Bone marrow (tissue), 2 donors: ENCODE measurements around the gene RB1.
A peak's percentile ranks its signal among the peaks of the same experiment; 100 is the strongest.

Experiments used
- DNase-seq, 2 donors: peaks; one replicate each; lab custom pipeline; 2025; lab: John Stamatoyannopoulos, UW

RB1 gene

DNA sequence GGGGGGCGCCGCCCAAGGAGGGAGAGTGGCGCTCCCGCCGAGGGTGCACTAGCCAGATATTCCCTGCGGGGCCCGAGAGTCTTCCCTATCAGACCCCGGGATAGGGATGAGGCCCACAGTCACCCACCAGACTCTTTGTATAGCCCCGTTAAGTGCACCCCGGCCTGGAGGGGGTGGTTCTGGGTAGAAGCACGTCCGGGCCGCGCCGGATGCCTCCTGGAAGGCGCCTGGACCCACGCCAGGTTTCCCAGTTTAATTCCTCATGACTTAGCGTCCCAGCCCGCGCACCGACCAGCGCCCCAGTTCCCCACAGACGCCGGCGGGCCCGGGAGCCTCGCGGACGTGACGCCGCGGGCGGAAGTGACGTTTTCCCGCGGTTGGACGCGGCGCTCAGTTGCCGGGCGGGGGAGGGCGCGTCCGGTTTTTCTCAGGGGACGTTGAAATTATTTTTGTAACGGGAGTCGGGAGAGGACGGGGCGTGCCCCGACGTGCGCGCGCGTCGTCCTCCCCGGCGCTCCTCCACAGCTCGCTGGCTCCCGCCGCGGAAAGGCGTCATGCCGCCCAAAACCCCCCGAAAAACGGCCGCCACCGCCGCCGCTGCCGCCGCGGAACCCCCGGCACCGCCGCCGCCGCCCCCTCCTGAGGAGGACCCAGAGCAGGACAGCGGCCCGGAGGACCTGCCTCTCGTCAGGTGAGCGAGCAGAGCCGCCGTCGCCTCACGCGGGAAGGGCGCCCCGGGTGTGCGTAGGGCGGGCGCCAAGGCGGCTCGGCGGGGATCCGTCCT lies at the start of gene RB1:
TSS of gene RB1 (plus strand) at position 393 of the 784 bp plus-strand sequence. CDS start at position 555, 162 bp downstream.
- peak; percentile 78 to 83 for DNase-seq

DNA sequence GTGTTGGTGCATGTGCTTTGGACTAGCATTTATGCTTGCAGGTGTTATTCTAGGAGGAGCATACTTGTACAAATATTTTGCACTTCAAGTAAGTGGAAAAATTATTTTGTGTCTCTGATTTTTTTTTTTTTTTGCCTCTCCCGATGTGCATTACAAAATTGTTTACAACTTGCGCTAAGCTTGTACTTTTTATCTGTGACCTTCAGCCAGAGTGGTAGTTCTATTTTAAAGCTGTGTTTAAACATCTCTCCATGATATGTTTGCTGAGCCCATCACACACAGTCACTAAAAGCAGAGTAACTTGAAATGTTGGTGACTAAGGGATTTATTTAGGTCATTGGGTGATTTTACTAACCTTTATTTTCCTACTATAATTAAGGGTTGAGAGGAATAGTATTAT lies 49.7 kb upstream of the RB1 start:
- DNase-seq: no peak

DNA sequence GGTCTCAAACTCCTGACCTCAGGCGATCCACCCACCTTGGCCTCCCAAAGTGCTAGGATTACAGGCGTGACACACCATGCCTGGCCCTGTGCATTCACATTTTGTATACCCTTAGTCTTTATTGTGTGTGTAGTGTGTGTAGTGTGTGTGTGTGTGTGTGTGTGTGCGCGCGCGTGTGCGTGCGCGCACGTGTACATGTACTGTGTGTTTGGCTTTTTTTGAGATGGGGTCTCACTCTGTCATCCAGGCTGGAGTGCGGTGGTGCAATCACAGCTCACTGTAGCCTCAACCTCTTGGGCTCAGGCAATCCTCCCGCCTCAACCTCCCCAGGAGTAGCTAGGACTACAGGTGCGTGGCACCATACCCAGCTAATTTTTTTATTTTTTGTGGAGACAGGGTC lies 48.5 kb upstream of the RB1 start:
- no peak for DNase-seq

DNA sequence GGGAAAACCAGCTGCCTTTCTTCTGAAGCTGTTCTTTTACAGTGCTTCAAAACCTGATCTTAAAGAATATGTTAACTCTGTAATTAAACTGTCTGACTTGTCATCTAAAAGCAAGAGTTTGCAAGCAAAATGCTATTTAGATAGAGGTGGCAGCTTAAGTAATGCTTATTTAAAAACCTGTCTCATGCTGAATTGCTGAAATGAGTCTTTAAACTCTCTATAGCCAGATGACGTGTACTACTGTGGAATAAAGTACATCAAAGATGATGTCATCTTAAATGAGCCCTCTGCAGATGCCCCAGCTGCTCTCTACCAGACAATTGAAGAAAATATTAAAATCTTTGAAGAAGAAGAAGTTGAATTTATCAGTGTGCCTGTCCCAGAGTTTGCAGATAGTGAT lies 47.6 kb upstream of the RB1 start:
- DNase-seq: no peak

DNA sequence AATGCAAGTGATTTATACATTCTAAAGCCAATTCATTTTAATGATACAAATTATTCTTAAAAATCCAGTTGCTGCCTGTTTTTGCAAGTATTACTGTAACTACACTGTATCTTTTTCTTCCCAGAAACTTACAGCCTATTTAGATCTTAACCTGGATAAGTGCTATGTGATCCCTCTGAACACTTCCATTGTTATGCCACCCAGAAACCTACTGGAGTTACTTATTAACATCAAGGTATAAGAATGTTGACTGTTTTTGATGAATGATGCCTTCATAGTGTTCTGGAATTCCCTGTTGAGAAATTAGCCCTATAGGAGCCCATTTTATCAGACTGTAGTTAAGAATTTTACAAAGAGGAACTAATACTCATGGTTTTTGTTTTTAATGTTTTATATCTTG lies 45.5 kb upstream of the RB1 start:
- no peak for DNase-seq

DNA sequence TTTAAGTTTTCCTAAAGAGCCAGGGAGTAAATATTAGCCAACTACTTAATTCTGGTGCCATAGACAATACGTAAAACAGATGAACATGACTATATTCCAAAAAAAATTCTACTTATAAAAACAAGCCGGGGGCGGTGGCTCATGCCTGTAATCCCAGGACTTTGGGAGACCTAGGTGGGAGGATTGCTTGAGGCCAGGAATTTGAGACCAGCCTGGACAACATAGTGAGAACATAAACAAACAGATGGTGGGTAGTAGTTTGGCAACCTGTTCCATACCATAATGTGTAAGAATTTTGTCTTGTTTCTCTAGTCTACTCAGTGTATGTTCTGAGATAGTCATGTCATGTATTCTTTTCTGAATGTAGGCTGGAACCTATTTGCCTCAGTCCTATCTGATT lies 45.1 kb upstream of the RB1 start:
- DNase-seq: no peak

DNA sequence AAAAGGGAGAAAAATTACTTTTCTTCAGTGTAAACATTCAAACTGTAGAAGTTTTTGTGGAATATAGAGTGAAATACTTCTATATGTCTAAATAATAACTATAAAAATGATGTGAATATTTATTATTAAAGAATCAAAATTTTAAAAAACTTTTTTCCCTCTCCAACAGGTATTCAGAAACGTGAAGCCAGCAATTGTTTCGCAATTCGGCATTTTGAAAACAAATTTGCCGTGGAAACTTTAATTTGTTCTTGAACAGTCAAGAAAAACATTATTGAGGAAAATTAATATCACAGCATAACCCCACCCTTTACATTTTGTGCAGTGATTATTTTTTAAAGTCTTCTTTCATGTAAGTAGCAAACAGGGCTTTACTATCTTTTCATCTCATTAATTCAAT lies 42.6 kb upstream of the RB1 start:
- DNase-seq: no peak

DNA sequence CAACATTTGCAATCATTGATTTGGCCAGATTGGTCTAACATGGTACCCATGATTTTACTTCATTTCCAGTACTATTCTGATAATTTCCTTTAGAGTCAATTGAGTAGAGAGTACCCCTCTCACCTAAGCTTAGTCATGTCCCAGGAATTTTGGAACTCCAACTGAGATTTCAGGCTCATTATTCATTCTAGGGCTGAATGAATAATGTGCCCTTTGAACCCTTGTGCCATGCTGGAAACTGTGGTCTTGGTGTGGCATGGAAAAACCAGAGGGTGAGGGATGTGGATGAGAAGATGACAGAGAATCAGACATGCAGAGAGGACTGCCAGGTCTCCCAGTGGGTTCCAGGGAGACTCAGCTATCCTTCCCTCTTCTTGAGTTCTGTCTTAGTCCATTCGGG lies 40.4 kb upstream of the RB1 start:
- DNase-seq: no peak

DNA sequence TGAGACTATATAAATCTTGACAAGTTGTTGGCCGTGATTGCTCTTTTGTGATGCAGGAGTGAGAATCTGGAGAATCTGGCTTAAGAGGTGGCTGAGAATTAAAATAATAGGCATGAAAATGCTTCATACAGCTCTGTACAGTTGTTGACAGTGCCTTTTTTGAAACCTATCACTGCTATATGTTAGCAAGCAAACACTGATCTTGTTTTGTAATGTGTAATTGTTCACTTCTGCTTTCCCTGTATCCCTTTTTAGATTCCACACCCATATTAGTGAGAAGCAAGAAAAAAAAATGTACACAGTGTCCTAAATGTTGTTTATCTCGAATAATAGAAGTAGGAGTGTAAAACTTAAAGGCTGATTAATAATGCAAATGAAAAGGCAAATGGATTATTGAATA lies 39.5 kb upstream of the RB1 start:
- DNase-seq: no peak

DNA sequence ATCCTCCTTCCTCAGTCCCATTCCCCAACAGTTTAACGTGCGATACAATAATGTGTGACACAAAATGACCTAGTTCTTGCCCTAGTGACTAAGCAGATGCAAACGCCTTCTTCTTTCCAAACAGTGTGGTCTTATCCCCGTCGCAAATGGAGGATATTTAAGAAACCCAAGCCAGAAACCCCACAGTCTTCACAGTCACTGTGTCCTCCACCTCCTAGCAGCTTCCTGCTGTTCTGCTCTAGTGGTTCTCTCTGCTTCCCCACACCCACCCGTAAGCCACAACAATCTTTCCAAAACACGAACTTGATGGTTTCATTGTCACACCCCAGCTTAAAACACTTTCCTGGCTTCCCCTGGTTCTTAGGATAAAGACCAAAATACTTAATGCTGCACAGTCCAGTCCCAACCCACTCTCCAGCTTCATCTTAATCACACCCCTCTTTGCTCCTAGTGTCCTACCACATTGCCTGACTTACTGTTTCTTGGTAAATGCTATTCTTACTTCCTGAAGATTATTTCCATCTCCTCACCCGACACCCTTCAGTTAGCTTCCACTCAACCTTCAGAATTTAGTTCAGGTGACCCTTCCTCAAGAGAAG lies 38.2 kb upstream of the RB1 start:
- no peak for DNase-seq

DNA sequence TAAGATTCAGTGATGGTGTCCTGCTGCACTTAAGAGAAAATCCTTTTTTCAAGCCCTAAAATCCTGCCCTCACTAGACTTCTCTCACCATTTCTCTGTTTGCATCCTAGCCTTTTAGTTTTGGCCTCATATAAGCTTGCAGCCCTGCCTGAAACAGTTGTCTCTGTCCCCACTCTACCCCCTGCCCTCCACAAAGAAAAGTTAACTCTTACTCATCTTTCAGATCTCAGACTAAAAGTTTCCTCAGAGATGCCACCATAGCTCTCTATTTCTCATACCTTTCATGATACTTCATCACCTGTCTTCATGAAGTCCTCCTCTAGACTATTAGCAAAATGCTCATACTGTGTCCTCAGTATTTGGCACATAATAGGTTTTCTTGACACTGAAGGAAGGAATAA lies 37.4 kb upstream of the RB1 start:
- DNase-seq: no peak

DNA sequence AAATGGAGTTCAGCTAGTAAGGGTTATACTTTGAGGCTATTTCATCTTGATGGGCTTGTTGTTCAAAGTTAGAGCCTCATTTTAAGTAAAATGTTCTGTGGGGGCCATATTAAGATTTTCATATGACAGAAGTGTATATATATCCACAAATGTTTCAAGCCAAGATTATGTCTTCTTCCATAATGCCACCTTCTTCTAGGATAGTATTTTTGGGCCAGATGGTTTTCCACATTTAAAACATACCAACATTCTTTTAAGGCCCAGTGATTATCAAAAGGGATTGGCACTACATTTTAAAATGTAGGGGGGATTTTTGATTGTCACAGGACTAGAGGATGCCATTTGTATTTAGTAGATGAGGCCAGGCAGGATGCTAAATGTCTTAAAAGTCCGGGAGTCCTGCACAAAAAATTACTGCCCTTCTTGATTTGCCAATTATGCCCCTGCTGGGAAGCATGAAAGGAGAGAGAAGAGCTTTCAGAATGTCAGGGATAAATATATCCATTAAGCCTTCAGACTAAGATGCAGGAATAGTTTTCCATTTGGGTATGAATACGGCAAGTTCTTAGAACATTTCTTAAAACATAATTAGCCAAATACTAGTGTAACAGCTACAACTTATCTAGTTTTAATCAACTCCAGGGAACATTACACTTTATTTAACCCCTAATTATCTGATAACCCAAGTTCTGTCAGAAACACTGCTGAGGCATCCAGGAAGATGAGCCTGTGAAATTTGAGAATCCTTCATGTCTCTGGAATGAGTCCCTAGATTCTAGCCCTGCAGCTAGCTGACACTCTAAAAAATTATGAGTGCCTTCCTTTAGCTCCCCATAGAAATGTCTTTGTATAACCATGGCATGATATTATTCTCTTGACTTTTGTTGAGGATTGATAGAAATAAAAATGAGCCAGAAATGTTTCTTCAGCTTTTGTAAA lies 36.6 kb upstream of the RB1 start:
- DNase-seq: no peak

DNA sequence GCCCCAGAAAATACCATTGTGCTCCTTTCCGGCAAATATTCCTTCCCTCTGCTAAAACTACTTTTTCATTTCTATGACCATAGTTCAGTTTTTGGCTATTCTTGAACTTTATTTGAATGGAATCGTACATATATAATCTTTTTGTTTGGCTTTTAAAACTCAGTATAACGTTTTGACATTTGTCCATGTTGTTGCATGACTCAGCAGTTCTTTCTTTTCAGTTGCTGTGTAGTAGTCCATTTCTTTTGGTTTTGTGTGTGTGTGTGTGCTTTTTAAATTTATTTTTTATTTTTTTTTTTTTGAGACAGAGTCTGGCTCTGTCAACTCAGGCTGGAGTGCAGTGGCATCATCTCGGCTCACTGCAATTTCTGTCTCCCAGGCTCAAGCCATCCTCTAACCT lies 35.5 kb upstream of the RB1 start:
- DNase-seq: no peak

DNA sequence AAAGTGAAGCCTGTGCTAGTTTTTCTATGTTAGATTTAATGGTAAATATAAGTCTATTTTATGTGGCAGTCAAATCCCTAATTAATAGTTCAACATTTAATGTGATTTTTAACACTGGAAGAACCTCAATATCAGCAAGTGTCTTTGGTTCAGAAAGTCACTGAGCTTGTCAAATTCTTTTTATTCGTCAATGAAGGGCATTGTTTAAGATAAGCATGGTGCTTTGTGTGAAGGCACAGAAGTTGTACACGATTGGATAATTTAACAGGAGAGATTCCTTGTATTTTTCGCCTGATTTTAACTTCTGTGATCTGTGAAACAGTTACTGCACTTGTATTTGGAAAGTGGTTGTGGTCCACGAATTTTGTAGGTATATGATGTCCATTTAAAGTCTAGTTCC lies 30.2 kb upstream of the RB1 start:
- DNase-seq: no peak

DNA sequence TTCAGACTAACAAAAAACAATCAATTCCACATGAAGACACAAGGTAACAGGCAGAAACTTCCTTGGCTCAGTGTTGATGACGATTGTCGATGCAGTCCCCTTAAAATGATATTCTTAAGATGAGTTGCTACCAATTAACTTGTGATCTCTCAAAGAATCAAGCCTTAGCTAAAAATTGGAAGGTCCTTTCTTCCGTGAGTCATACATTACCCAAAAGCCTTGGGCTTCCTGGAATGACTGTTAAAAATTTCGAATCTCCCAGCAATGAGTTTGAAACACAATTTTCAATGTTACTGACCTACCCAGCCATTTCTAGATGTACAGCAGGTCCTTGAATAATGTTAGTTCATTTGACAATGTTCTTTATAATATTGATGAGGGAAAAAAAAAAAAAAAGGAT lies 28.0 kb upstream of the RB1 start:
- no peak for DNase-seq

DNA sequence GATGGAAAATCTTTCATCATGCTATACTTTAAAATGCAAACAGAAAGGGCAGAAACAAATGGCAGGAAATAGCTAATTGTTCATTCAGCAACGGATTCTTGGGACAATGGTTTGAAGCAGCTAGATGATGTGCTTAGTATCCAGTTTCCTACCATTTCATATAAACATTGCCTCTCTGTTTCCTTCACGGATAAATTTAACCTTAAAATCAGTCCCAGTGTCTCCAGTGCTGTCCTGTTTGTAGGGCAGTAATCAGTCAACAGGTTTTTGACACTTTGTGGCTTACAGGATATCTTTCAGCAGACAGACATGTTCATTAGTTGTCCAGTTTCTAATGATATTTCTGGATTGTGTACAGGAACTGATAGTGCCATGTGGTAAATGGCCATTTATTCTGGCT lies 24.7 kb upstream of the RB1 start:
- DNase-seq: no peak

DNA sequence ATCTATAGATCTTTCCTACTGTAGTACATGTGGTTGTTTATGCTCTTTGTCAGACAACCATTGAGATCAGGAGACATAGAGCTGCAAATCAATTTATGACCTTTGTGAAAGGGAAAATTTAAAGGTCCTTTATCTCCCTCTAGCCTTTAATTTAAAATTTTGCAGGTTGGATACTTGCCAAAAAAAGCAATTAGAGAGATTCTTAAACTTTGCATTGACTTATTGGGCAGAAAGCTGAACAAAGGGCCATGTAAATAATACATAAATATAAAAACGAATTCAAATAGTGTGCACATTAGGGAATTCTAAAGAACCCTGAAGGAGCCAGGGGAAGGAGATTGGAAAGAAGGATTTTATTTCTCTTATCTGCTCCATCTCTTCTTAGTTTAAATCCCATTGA lies 22.0 kb upstream of the RB1 start:
- no peak for DNase-seq

DNA sequence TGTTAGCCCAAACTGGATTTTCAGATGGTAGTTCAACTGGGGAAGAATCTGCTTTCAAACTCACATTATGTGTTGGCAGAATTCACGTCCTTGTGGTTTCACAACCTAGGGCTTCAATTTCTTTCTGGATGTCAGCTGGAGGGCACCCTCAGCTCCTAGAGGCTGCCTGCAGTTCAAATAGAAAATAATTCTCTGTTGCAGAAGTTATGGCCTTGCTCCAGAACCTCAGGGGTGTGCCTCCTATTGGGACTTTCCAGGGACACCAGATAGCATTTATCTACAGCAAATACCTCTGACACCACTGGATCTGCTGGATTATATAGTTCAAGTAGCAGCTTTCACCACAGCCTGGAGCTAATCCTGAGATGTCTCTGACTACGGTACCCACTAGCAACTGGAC lies 11.8 kb upstream of the RB1 start:
- no peak for DNase-seq

DNA sequence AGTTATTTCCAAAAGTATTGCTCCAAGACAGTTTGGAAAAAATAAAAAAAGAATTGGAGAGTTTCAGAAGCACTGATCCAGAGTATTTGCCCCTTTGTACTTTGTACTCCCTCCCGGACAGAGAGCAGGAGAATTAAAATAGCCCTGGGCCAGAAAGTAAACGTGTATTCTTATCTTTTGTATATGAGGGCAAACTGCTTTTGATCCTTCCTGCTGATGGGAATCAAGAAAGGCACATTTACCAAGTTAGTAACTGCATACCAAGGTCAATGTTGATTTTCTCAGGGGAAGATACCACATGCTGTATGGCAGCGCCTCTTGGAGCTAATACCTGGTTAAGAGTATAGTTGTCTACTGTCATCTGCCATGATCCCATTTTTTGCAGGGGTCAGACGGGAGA lies 10.9 kb upstream of the RB1 start:
- DNase-seq: no peak

DNA sequence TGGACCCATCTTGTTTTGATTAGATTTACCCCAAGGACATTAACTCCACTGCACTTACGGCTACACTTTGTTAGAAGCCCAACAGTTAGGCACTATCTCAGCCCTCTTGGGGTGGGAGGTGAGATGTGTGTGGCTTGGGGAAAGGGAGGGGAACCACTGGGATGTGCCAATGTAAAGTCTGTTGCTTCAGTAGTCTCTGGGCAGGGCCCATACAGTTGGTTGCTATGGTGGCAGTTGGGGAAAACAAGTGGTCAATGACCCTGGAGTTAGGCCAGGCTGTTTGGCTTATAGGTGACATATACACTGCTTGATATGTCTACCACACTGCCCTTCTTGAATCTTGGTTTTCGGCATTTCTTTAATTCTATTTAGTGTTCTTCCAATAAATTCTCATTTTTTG lies 8.9 kb upstream of the RB1 start:
- no peak for DNase-seq

DNA sequence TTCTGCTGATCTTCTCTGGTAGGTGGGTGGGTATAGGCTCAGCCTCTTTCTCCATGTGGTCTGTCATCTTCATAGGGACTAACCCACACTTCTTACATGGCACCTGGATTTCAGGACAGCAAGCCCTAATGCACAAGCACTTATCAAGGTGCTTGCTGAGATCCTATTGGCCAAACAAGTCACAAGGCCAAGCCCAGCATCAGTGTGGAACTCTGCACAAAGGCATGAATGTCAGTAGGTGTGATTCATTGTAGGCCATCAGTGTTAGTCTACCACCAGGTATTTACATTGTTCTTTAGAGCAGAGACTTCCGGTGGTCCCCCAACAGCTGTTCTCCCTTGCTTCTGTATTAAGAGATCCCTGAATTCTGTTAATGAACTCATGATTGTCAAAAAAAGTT lies 8.3 kb upstream of the RB1 start:
- DNase-seq: no peak

DNA sequence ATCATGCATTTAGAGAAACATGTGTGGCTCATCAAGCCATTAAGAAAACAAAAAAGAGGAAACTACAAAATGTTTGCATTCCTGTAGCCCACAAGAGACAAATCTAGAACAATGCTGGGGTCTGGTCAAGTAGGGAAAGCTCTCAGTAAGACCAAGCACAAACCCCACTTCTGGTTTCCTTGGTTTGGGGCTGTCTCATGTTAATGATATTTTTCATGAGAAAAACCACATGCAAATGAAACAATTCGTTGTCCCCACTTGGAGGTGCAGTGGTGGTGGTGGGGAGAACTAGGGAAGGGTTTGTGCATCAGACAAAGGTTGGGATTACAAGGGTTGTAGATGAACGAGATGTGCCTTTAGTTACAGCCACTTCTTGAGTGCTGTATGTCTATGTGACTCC lies 7.0 kb upstream of the RB1 start:
- no peak for DNase-seq
